Activated B cell treated with CpG ODN at 0.5 μM for 24 hours (primary cell): ENCODE results near the gene SMAD1. TPM values are rescaled to one million over a fixed set of nuclear protein-coding genes. Genes with fewer than 3 reads are reported as not detected.

Source experiments
- ATAC-seq: fragments of 200-7000 bp; cut with Tn5 transposase; one replicate; pipeline ENCODE4 v1.10.0; 2021; ENCODE audit warnings: low read depth, mild to moderate bottlenecking, moderate library complexity
- CTCF ChIA-PET: fragments of 350-600 bp; sonication (Branson Sonifier 250); formaldehyde crosslinking; loops from one replicate; lab custom pipeline; 2021; ENCODE audit warnings: antibody characterized with exemption; lab: Charles Lee
- POLR2A ChIA-PET: fragments of 350-600 bp; sonication (Branson Sonifier 250); formaldehyde crosslinking; loops from one replicate; lab custom pipeline; 2021; ENCODE audit warnings: antibody characterized with exemption; lab: Charles Lee
- DNase-seq: peaks from one replicate; pipeline ENCODE4 v3.0.0; 2022
- H3K27ac Mint-ChIP-seq: one replicate; pipeline ENCODE4 v1.8.0; 2020; ENCODE audit warnings: mixed read lengths
- H3K27me3 Mint-ChIP-seq: one replicate; pipeline ENCODE4 v1.8.0; 2021; ENCODE audit warnings: mixed read lengths
- H3K36me3 Mint-ChIP-seq: one replicate; pipeline ENCODE4 v1.8.0; 2021; ENCODE audit warnings: low read depth, mixed read lengths
- H3K4me1 Mint-ChIP-seq: one replicate; pipeline ENCODE4 v1.8.0; 2021; ENCODE audit warnings: mixed read lengths
- H3K4me3 Mint-ChIP-seq: one replicate; pipeline ENCODE4 v1.8.0; 2020; ENCODE audit warnings: mild to moderate bottlenecking, mixed read lengths
- H3K9me3 Mint-ChIP-seq: one replicate; pipeline ENCODE4 v1.8.0; 2020; ENCODE audit warnings: mixed read lengths
- CTCF ChIP-seq: fragments of 200-600 bp; IDR thresholded peaks from one replicate; pipeline ENCODE4 v1.8.0; 2022; ENCODE audit warnings: antibody characterized with exemption, mild to moderate bottlenecking
- intact Hi-C: fragments of 100-400 bp; cut with micrococcal nuclease; formaldehyde crosslinking; loops from one replicate; pipeline ENCODE4 v1.15.1; 2024
- total RNA-seq: library from RNA; stranded (reverse); gene quantifications from 2 replicates; pipeline ENCODE4 v1.2.3, GENCODE V29; 2022

SMAD1 gene
- total RNA-seq, 1 donor from 2014 or later, result not detected

GRCh38 chr4:145487631-145488030 lies 6.0 kb downstream of the SMAD1 start:
- DNase-seq (no peak), ATAC-seq (peak; percentile 81)
- no peaks in the 10 kb centered on the region for H3K36me3 Mint-ChIP-seq
- H3K27ac Mint-ChIP-seq, result no peak overlapping the region
- TF ChIP-seq CTCF, result no peak
- ChIA-PET CTCF (no interaction called here), POLR2A (interaction anchor here (0.7 kb wide), 1 partner anchor 234 kb away, joined by 3 read pairs; no protein-coding TSS in a partner anchor)
- H3K9me3 Mint-ChIP-seq, result no peaks in the 10 kb centered on the region
- intact Hi-C loops, result loop anchor here (2.0 kb wide), 1 partner anchor 131 kb away; the partner anchor contains the start of gene MMAA
- H3K4me1 Mint-ChIP-seq, result peaks cover 9% of the 10 kb centered on the region
- H3K4me3 Mint-ChIP-seq, result no peak overlapping the region
- H3K27me3 Mint-ChIP-seq, result peaks cover 32% of the 10 kb centered on the region

- intact Hi-C loops, result no loop called here
- Mint-ChIP-seq H3K36me3 (no peaks in the 10 kb centered on the region), H3K9me3 (no peaks in the 10 kb centered on the region), H3K27ac (no peak overlapping the region), H3K27me3 (peaks cover 32% of the 10 kb centered on the region), H3K4me3 (no peak overlapping the region), H3K4me1 (peaks cover 9% of the 10 kb centered on the region)
- no peak for TF ChIP-seq CTCF
- ATAC-seq (no peak), DNase-seq (no peak)
- ChIA-PET CTCF (no interaction called here), POLR2A (no interaction called here)
These were observed 6.7 kb downstream of the SMAD1 start for GRCh38 chr4:145488310-145488709.

- ChIA-PET POLR2A (no interaction called here), CTCF (no interaction called here)
- TF ChIP-seq CTCF, result no peak
- no peaks in the 10 kb centered on the region for H3K36me3 Mint-ChIP-seq
- H3K27ac Mint-ChIP-seq, result no peak overlapping the region
- ATAC-seq (no peak), DNase-seq (no peak)
- intact Hi-C loops, result no loop called here
- peaks cover 9% of the 10 kb centered on the region for H3K4me1 Mint-ChIP-seq
- H3K9me3 Mint-ChIP-seq, result no peaks in the 10 kb centered on the region
- H3K27me3 Mint-ChIP-seq, result peaks cover 34% of the 10 kb centered on the region
- H3K4me3 Mint-ChIP-seq, result no peak overlapping the region
These were observed 7.9 kb downstream of the SMAD1 start for GRCh38 chr4:145489556-145489955.

GRCh38 chr4:145490361-145490760 lies 8.7 kb downstream of the SMAD1 start:
- DNase-seq, result no peak
- CTCF ChIA-PET, result no interaction called here
- intact Hi-C loops, result no loop called here
- no peak for ATAC-seq
- TF ChIP-seq CTCF, result no peak
- peaks cover 38% of the 10 kb centered on the region for H3K27me3 Mint-ChIP-seq
- no peaks in the 10 kb centered on the region for H3K36me3 Mint-ChIP-seq
- H3K4me3 Mint-ChIP-seq, result no peak overlapping the region
- POLR2A ChIA-PET, result no interaction called here
- no peaks in the 10 kb centered on the region for H3K9me3 Mint-ChIP-seq
- H3K27ac Mint-ChIP-seq, result no peak overlapping the region
- peaks cover 9% of the 10 kb centered on the region for H3K4me1 Mint-ChIP-seq

GRCh38 chr4:145490796-145491195 lies 9.1 kb downstream of the SMAD1 start:
- ChIA-PET CTCF (no interaction called here), POLR2A (no interaction called here)
- H3K9me3 Mint-ChIP-seq, result no peaks in the 10 kb centered on the region
- H3K4me1 Mint-ChIP-seq, result peaks cover 9% of the 10 kb centered on the region
- H3K27me3 Mint-ChIP-seq, result peaks cover 34% of the 10 kb centered on the region
- ATAC-seq, result no peak
- TF ChIP-seq CTCF, result no peak
- no peaks in the 10 kb centered on the region for H3K36me3 Mint-ChIP-seq
- H3K4me3 Mint-ChIP-seq, result no peak overlapping the region
- no peak overlapping the region for H3K27ac Mint-ChIP-seq
- intact Hi-C loops, result no loop called here
- no peak for DNase-seq
